CD4-positive, alpha-beta T cell treated with Interleukin-12 subunit alpha and Interleukin-12 subunit beta, for 1 hour (primary cell): ENCODE measurements around the gene POMC.
"Not testable (repeated sequence)": the region's sequence is repeated elsewhere in the genome, so short reads cannot be mapped to it uniquely, and the experiment has no call there.

Source experiments
- DNase-seq: peaks from one replicate; pipeline ENCODE4 v3.0.0-alpha.2; 2020

Gene POMC

DNA sequence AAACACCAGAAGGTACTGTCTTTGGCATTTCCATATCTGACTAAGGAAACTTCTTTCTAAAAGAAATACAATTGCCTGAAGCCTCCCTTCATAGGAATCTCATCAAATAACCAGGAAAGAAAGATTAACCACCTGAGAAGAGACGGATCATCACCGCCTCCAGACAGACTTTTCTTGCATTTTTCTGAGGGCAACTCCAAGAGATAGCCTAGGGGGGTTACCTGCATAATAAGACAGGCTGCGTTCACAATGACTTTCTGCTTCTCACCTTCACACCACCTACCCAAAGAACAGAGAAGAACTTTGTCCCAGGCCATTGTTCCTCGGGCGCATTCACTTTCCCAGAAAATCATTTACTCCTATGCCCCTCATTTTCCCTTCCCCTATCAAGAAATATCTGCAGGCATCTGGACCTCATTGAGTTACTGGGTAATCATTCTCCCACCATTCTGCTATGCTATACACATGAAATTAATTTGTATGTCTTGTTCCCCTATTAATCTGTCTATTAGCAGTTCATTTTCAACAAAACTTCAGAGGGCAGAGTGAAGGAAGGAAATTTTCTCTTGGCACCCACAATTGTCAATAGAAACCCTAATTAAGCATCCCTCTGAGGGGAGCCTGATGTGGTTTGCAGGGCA, 8.3 kb upstream of the POMC start:
- DNase-seq, result no peak

DNA sequence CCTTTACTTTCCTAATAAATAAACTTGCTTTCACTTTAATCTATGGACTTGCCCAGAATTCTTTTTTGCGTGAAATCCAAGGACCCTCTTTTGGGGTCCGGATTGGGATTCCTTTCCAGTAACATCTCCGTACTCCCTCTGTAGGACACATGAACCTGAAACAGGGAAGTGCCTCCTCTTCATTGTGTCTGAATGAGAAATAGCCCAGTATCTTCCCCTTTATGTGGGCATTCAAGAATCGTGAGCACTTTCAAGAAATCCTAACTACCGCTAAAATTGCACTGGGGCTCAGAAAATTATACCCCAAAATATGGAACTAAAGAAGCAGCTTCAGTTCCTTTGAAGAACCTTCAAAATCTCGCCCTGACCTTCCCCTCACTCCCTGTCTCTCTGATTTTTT, 7.8 kb upstream of the POMC start:
- DNase-seq, result no peak

DNA sequence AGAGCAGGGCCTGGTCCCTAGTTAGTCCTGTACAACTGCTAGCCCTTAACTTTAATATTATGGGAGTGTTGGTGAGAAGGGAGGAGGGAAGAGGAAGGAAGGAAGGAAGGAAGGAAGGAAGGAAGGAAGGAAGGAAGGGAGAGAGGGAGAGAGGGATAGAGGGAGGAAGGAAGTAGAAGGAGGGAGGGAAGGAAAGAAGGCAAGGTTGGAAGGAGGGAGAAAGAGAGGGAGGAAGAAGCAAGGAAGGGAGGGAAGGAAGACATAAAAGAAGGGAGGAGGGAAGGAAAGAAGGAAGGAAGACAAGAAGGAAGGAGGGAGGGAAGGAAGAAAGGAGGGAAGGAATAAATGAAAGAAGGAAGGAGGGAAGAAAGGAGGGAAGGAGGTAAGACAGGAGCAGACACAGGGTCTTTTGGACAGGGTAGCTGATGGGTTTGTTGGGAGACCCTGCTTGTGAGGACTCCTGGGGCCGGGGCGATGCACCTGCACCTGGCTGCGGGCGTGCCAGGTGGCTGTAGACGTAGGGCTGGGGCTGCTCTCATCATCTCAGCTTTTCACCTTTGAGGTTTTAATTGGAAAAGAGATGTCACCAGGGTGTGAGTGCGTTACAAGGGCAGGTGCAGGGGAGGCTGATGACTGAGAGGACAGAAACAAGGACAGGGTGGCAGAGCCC, 5.9 kb upstream of the POMC start:
- no peak for DNase-seq

DNA sequence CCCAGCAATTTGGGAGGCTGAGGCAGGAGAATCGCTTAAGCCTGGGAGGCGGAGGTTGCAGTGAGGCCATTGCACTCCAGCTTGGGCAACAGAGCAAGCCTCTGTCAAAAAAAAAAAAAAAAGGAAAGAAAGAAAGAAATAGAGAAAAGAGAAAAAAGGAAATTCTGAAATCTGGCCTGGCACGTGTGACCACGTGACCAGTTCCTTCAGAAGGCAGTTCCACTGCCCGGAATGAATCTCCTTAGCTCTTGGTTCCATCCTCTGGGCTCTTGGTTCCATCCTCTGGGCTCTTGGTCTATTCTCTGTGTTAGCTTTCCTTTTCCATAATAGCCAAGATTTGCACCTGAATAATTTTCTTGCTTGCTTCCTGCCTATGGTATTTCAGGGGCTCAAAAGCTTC, 5.3 kb upstream of the POMC start:
- DNase-seq, result no peak

DNA sequence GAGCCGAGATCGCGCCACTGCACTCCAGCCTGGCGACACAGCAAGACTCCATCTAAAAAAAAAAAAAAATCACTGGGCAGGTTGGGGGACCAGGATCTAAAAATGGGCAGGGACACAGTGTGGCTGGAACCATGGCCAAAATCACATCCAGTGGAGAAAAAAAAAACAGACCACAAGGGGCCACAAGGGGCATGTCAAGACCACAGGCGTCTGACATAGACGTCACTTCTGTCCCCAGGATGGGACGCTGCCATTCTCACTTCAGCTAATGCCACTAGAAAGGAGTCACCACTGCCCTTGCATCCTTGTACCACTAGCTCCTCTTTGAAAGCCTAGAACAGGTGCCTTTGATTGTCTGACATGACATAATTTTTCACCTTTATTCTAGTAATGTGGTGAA, 2.5 kb upstream of the POMC start:
- no peak for DNase-seq

DNA sequence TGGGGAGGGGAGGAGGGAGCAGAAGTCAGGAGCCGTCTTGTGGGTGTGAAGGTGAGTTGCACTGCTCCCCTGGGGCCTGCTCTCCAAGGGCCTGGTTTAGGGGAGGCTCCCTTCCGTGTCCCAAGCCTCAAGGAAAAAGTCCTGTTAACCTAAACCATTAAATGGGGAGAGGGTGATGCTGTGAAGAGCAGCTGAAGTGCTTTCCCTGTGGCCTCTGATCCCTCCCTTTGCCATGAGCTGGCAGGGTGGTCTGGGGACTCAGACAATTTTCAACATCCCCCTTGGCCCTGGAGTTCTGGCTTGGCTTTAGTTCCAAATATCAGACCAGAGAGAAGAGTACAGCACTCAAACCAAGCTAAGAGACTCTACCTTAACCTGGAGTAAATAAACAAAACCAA, 692 bp upstream of the POMC start:
- no peak for DNase-seq

DNA sequence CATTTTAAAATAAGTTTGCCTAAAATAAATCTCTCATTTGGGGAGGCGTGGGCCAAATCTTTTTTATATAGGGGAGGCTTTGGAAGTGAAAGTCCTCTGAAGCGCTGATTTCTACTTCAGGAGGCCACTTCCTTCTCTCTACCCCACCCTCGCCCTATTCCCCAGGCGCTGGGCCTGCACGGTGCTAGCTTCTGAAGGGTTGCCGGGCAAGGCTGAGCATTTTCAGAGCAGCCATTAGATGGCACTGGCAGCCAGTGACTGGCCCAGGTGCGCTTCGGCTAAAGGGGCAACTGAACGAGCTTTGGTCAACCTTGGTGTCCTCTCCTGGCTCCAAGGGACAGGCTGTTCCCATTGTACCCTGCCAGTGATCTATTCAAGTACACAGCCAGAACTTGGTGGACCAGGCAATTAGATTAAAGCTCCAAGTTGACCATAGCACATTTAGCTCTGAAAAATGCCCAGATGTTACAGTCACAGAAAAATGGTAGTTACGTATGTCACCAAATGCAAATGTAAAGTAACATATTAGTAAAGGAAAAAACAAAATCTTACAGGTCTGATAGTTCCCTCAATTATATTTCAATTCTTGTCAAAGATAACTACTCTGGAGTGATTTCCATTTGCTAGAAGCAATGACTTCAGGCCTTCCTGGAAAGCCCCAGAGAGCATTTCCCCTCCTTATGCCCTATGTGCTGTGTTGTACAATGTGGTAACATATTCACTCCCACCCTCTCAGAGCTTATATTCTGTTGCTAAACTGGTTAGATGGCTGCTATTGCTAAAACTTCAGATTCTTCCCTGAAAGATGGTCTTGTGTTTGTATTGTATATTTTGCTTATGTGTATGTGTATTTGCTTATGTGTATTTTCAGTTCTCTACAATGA, 2.1 kb downstream of the POMC start:
- peak; percentile 51 for DNase-seq

DNA sequence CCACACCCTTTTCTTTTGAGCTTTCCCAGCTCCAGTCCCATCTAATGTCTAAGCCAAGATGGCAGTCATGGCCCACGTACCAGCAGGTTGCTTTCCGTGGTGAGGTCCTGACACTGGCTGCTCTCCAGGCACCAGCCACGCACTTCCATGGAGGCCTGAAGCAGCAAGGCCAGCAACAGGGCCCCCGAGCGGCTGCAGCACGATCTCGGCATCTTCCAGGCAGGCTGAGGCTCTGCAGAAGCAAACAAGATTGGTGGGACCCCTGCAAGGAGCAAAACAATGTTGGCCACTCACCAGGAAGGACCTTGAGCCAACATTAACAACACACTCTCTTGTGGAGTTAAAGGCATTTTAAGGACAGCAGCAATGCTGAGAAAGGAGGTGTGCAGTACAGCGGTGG, 3.8 kb downstream of the POMC start:
- DNase-seq, result no peak

DNA sequence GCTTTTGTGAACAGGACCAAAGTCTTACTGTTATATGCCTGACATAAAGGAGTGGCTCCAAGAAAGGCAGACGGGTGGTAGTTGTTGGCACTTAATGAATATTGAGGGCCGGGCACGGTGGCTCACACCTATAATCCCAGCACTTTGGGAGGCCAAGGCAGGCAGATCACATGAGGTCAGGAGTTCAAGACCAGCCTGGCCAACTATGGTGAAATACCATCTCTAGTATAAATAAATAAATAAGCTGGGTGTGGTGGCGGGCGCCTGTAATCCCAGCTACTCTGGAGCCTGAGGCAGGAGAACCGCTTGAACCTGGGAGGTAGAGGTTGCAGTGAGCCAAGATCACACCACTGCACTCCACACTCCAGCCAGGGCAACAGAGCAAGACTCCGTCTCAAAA, 6.3 kb downstream of the POMC start:
- not testable (repeated sequence) for DNase-seq

DNA sequence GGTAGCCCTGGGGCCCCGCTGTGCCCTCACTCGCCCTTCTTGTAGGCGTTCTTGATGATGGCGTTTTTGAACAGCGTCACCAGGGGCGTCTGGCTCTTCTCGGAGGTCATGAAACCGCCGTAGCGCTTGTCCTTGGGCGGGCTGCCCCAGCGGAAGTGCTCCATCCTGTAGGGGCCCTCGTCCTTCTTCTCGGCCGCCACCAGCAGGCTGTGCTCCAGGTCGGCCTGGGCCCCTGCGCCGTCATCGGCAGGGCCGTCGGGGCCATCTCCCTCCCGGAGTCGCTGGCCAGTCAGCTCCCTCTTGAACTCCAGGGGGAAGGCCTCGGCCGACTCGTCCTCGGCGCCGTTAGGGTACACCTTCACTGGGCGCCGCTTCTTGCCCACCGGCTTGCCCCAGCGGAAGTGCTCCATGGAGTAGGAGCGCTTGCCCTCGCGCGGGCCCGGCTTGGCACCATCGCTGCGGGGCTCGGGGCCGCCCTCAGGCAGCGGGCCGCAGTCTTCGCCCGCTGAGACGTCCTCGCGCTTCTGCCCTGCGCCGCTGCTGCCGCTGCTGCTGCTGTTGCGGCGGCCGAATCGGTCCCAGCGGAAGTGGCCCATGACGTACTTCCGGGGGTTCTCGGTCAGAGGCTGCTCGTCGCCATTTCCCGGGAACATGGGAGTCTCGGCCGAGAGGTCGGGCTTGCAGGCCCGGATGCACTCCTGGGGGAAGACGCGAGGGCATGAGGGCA, 7.2 kb downstream of the POMC start:
- DNase-seq, result peak; percentile 84

DNA sequence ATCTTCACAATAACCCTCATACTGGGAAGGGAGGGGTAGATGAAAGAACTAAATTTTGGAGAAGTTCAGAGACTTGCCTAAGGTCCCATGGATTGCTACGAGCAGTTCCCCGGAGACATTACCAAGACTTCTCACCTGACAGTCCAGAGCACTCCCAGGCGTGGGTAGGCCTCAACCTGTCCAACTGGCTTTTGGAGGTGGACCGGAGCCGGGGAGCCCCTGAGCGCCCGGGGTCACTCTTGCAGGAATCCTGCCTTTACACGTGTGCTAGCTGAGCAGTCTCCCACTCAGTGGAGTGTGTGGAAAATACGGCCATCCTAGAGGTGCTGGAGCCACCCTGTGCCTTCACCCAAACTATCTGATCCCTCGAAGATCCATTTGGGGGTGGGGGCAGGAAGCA, 8.0 kb downstream of the POMC start:
- DNase-seq, result no peak

DNA sequence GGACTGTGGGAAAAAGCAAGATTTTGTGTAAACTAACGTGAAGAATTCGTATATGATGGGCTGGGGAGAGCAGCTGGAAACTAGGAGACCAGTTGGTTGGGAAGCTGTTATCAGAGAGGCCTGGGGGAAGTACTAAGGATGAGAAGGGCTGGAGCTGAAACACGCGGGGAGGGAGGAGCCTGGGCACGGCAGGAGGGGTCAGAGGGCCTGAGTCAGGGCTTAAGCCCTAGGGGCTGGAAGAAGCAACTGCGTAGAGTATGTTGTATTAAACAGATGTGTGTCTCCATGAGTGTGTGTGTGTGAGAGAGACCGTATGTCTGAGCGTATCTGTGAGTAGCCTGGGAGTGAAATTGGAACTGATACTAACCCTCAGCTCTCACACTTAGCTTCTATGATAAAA, 8.4 kb downstream of the POMC start:
- no peak for DNase-seq

DNA sequence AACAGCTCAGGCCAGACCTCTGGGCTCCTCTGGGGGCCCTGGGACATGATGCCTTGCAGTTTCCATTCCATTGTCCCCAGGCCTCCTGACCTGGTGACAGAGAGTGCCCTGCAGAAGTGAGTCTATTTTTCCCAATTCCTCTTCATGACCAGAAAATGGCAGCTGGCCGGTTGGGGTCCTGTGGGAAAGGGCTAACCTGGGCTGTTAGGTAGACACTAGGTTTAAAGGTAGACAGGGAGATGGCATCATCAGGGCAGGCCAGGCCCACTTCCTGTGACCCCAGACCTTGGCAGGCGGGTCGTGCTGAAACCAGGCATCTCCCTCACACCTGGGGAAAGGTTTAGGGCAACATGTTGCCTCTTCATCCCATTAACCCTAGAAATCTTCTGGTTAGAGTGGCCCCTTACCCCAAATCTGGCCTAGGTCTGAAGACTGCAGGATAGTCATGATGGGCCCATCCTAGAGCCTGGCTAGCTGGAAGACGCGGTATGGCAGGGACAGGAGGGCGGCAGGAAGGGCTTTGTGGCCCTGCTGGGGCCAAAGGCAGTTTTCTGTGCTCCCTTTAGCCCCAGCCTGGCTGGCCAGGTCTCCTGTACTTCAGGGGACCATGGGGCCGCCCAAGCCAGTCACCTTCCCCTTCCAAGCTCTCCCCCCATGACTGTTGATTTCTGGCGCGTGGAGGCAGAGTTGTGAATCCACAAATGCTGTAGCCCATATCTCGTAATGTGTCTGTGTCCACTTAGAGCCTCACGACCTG, 10.1 kb downstream of the POMC start:
- DNase-seq, result no peak

DNA sequence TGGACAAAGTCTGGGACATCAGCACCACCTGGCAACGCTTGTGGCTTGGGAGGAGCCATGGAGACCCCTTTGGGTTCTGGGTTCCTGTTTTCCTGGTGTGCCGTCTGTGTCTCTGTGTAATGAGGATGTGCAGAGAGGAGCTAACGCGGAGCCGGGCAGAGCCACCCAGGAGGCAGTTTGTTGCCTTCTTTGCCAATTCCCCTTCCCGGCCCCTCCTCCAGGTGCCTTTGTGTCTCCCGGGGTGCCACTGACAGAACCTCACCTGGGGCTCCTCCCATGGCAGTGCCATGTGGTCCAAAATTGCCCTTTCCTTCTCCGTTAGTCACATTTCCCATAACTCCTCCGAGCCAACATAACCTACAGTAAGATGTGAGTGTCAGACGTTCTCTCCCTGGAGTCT, 13.0 kb downstream of the POMC start:
- DNase-seq, result no peak

DNA sequence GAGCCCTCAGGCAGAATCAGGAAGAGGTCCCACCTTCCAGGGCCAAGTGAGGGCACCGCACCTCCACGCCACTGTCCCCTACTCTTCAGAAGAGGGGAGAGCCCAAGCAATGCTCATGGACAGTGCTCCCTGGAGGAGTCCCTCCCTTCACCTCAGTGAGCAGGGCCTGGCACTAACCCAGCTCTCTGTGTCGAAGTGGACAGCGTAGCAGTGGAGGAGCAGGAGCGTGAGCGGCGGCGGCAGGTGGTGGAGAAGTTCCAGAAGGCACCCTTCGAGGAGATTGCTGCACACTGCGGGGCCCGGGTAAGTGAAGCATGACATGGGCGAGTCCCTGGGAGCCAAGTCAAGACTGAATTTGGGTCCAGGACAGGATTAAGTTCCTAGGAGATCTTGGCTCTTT, 16.7 kb downstream of the POMC start:
- DNase-seq, result no peak

DNA sequence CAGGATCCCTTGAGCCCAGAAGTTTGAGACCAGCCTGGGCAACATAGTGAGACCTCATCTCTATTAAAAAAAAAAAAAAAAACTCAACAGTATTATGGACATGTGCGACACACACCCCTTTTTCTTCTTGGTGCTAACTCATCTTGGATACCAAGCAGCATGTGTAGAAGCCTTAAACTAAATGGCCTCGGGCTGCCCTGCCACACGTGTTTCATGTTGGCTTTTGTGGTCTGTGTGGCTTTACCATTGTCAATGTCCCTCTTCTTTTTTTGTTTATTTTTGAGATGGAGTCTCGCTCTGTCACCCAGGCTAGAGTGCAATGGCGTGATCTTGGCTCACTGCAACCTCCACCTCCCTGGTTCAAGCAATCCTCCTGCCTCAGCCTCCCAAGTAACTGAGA, 17.4 kb downstream of the POMC start:
- not testable (repeated sequence) for DNase-seq

DNA sequence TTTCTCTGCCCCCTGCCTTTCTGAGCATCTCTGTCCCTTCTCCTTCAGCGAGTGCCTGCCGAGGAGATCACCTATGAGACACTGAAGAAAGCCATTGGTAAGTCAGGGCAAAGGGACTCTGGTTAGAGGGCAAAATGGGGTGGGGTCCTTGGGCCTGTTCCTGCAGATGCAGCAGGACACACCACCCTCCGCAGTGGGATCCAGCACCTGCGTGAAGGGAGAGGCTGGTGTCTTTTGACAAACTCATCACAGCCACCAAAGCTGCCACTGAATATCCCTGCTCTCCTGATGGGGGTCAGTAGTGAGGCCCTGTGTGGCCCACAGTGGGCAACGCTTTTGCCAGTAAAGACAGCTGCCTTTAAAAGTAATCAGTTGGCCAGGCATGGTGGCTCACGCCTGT, 18.7 kb downstream of the POMC start:
- DNase-seq, result no peak

DNA sequence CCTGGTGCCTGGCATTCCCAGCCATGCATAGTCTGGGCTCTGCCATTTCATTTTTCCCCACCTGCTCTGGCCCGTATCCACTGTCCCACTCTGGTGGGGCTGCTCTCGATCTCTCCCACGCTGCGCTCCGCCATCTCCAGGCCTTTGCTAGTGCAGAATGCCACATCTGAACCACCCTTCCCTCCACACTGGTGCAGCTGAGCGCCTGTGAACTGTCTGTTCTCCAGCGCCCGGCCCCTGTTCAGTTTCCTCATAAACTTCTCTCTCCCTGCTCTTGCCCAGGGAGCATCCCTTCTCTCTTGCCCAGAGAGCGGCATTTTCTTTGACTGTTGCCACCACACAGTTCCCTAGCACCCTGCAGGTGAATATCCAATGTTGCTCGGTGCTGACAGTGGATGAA, 21.5 kb downstream of the POMC start:
- DNase-seq, result no peak

DNA sequence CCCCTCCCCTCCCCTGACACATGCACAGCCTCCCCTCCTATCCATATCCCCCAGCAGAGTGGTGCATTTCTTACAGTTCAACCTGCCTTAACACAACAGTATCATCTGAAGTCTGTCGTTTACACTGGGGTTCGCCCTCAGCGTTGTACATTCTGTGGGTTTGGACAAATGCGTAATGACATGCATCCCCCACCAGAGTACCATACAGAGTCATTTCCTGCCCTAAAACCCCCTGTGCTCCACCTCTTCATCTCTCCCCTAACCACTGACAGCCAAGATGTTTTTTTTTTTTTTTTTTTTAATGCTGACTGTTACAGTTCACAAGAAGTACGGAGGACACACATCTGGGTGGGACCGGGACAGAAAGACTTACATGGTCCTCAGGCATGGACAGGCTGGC, 22.6 kb downstream of the POMC start:
- no peak for DNase-seq

DNA sequence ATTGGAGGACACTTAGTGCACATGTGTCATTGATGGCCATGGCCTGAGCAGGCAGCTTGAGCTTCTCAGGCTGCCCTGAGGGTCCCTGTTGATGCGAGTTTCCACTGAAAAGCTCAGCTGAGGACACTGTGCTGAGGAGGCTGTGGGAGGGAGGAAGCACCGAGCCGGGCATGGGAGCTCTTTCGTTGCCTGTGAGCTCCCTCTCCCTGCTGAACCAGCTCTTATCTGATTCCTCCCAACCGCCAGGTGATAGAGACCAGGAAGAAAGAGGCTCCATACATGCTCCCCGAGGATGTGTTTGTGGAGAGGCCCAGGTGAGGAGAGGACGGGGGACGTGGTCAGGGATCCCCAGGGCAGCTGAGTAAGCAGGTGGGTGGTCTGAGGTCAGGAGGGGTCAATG, 27.3 kb downstream of the POMC start:
- DNase-seq, result no peak

DNA sequence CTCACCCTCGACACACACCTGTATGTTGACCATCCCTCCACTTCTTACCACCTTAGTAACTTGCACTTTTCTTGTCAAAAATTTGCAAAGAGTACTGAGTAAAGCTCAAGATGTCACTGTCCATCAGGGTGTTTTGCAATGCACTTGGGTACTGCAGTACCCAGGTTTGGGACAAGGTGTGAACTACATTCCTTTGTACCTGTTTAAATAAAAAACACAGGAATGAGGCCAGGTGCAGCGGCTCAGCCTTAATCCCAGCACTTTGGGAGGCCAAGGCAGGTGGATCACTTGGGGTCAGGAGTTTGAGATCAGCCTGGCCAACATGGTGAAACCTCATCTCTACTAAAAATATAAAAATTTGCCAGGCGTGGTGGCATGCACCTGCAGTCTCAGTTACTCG, 27.8 kb downstream of the POMC start:
- not testable (repeated sequence) for DNase-seq

DNA sequence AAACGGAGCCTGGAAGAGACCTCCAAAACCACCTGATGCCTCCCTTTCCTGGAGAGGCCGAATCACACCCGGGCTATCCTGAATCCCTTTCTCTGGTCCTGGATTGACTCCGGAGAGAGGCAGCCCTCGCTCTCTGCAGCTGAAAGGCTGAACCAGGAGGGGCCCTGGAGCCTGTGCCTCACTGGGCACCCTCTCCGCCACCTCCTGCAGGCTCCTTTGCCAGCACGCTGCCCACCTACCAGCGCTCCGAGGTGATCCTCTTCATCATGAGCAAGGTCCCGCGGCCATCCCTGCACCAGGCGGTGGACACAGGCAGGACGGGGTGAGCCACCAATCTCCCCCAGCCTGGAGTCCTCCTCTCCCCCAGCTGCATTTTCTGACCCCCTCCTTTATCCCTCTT, 35.7 kb downstream of the POMC start:
- DNase-seq, result no peak

DNA sequence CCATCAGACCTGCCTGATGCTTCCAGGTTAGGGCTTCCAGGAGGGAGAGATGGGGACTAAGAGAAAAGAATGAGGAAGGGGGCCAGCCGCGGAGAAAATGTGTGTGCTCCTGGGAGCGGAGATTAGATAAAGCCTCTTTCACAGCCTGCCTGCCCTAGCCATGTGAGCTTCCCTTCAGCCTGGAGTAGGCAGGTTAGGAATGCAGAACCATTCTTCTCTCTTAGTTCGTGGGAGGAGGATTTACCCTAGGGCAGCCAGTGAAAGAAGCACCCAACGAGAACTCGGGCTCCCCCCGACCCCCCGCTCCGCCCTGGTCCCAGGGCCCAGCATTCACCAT, 36.1 kb downstream of the POMC start:
- DNase-seq, result no peak
